Body of pancreas (tissue), 4 donors: ENCODE data around the gene PBX2. TPM values are rescaled to one million over a fixed set of nuclear protein-coding genes. Genes with fewer than 3 reads are reported as not detected.
"Not testable (repeated sequence)": the region's sequence is repeated elsewhere in the genome, so short reads cannot be mapped to it uniquely, and the experiment has no call there.

Experiments used
- ATAC-seq: fragments of 150-250 bp; one replicate; pipeline ENCODE4 v1.9.1; 2016
- DNase-seq, 4 donors: peaks; one replicate each; pipeline ENCODE4 v3.0.0-alpha.2; 2019
- H3K27ac ChIP-seq, 4 donors: fragments of 200-600 bp; sonication (generic); 1 replicate in 3 of 4; 2 replicates in 1 of 4; pipeline versions ENCODE4 v1.5.1 to v1.6.1; 2016 to 2019; ENCODE audit warnings: mild to moderate bottlenecking in 1 of 4, mixed read lengths in 1 of 4, moderate library complexity in 1 of 4
- H3K27me3 ChIP-seq, 2 donors: fragments of 200-600 bp; sonication (generic); one replicate each; pipeline ENCODE4 v1.6.0; 2016; ENCODE audit warnings: mild to moderate bottlenecking in 1 of 2
- H3K36me3 ChIP-seq, 2 donors: fragments of 200-600 bp; sonication (generic); replicated peaks in 1 of 2; 2 replicates each; pipeline ENCODE4 v1.5.1; 2016; ENCODE audit warnings: low read depth in 2 of 2; ENCODE audit not compliant: insufficient read depth in 1 of 2
- H3K4me1 ChIP-seq: fragments of 200-600 bp; sonication (generic); one replicate; pipeline ENCODE4 v1.6.0; 2016
- H3K4me3 ChIP-seq, 2 donors: fragments of 200-600 bp; sonication (generic); 1 replicate in 1 of 2; 2 replicates in 1 of 2; pipeline ENCODE4 v1.5.1; 2016 to 2019
- H3K9me3 ChIP-seq, 3 donors: fragments of 200-600 bp; sonication (generic); 1 replicate in 2 of 3; 2 replicates in 1 of 3; pipeline ENCODE4 v1.5.1; 2016
- POLR2A ChIP-seq, 3 donors: fragments of 450-650 bp; IDR thresholded peaks; one replicate each; pipeline ENCODE4 v1.6.1; 2016; ENCODE audit warnings: antibody characterized with exemption in 3 of 3, mild to moderate bottlenecking in 2 of 3
- WGBS, 2 donors: methylation state at CpG; one replicate each; pipeline ENCODE4 v1.1.5; 2017; 5-methylcytosine and 5-hydroxymethylcytosine counted together
- intact Hi-C: fragments of 100-400 bp; cut with DNase I; formaldehyde crosslinking; loops from one replicate; pipeline ENCODE4 v1.15.1; 2023
- total RNA-seq, 2 donors: library from RNA; depleted of rRNA; stranded (reverse); fragments of >200 nt; gene quantifications; one replicate each; pipeline ENCODE4 v1.1.0, GENCODE V29; 2016
- TF ChIP-seq, protein P1 (sequence below), 7 experiments: fragments of 450-650 bp in 4 of 7; fragments of 200-600 bp in 3 of 7; sonication (generic) in 3 of 7; IDR thresholded peaks; one replicate each; pipeline ENCODE4 v1.5.1; 2016 to 2019; ENCODE audit warnings: antibody characterized with exemption in 7 of 7

PBX2 gene
- total RNA-seq, 2 donors from 2014 or later: 28.8 to 31.3 TPM

DNA sequence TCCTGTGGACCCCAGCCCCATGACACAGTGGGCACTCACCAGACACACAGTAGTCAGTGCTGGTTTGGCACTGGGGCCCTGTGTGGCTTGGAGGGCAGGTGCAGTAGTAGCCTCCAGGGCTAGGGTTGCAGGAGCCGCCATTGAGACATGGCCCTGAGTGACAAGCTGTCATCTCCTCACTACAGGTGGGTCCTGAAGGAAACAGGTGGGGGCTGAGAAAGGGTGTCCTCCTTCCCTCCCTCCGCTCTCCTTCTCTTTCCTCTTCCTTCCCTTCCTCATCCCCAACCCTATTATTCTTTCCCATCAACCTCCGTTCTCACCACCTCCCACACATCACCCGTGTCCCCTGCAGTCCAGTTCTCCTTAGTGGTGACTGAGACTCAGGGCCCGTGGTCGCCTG lies 23.6 kb upstream of the PBX2 start:
- Histone ChIP-seq H3K27me3 (no peaks in the 10 kb centered on the region), H3K36me3 (no peaks in the 10 kb centered on the region), H3K4me3 (no peak overlapping the region), H3K27ac (no peak overlapping the region), H3K9me3 (no peaks in the 10 kb centered on the region), H3K4me1 (no peaks in the 10 kb centered on the region)
- 78 to 80% methylated on average over 6 of the region's 6 CpGs for WGBS, 2 donors
- no peak for DNase-seq
- TF ChIP-seq POLR2A (IDR thresholded peaks at IDR 0.05): no peak
- TF ChIP-seq, protein P1, sequence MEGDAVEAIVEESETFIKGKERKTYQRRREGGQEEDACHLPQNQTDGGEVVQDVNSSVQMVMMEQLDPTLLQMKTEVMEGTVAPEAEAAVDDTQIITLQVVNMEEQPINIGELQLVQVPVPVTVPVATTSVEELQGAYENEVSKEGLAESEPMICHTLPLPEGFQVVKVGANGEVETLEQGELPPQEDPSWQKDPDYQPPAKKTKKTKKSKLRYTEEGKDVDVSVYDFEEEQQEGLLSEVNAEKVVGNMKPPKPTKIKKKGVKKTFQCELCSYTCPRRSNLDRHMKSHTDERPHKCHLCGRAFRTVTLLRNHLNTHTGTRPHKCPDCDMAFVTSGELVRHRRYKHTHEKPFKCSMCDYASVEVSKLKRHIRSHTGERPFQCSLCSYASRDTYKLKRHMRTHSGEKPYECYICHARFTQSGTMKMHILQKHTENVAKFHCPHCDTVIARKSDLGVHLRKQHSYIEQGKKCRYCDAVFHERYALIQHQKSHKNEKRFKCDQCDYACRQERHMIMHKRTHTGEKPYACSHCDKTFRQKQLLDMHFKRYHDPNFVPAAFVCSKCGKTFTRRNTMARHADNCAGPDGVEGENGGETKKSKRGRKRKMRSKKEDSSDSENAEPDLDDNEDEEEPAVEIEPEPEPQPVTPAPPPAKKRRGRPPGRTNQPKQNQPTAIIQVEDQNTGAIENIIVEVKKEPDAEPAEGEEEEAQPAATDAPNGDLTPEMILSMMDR (IDR thresholded peaks at IDR 0.05): no peak
- intact Hi-C loops: no loop called here
- ATAC-seq: no peak

DNA sequence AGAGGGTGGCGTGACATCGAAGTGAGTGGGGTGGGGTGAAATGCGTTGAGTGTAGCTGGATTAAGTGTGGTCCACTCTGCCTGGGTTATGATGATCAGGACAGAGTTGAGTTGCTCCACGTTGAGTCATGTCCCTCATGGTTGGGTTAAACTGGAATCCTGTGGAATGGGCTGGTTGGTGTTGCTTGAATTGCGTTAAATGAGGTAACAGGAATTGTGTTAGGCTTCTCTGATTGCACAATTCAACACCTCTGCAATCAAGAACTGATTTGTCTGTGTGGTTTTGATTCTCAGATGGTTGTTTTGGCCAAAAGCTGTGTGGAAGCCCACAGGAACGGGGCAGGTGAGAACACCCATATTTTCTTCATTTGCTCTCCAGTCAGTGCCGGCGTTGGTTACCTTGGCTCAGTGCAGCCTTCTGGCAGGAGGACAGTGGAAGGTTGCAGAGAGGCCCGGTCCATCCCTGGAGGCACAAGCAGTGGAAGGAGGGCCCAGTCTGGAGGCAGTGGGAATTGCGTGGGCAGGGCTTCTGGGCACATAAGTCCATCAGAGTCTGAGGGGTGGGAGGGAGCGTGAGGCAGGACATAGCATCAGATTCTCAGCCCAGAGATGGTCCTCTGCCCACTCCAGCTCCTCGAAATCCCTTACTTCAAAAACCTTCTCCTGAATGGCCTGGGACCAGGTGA lies 22.2 kb upstream of the PBX2 start:
- no peaks in the 10 kb centered on the region for H3K36me3 ChIP-seq

DNA sequence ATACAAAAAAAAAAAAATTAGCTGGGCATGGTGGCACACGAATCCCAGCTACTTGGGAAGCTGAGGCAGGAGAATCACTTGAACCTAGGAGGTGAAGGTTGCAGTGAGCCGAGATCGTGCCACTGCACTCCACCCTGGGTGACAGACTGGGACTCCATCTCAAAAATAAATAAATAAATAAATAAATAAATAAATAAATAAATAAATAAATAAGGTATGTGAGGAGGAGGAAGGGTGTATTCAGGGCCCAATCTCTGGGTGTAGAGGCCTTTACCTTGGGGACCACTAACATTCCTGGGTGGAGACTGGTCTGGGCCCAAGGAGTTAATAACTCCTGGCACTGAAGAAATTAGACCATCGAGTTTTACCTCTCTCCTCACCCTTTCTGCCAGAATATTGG lies 21.4 kb upstream of the PBX2 start:
- DNase-seq, H3K27me3 ChIP-seq, H3K27ac ChIP-seq, ATAC-seq, H3K4me3 ChIP-seq, H3K9me3 ChIP-seq, intact Hi-C loops, H3K36me3 ChIP-seq, H3K4me1 ChIP-seq: not testable (repeated sequence)
- 83 to 85% methylated on average over 4 of the region's 4 CpGs for WGBS, 2 donors

More for the DNA sequence above, 22.2 kb upstream of the PBX2 start:
- no peak overlapping the region for H3K27ac ChIP-seq
- no peaks in the 10 kb centered on the region for H3K9me3 ChIP-seq
- no peak overlapping the region for H3K4me3 ChIP-seq
- intact Hi-C loops: no loop called here
- DNase-seq: no peak
- H3K4me1 ChIP-seq: no peaks in the 10 kb centered on the region
- WGBS, 2 donors: 73 to 78% methylated on average over 7 to 12 of the region's 12 CpGs
- no peak for TF ChIP-seq POLR2A (IDR thresholded peaks at IDR 0.05)
- TF ChIP-seq, protein P1 (IDR thresholded peaks at IDR 0.05): no peak
- H3K27me3 ChIP-seq: no peaks in the 10 kb centered on the region
- no peak for ATAC-seq

DNA sequence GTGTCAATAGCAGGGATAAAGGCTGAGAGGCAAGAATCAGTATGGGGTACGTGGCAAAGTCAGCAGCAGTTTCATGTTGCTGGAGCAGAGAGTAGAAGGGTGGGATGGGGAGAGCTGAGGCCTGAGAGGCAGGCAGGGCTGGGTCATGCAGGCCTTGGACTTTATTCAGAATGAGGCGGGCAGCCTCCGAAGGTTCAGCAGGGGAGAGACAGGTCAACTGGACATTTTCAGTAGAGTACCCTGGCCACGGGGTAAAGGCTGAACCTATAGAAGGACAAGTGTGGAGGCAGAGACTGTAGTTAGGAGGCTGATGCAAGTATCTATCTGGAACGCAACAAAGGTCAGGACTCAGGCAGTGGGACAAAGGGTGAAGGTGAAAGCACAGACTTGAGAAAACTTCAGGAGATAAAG lies 20.2 kb upstream of the PBX2 start:
- H3K36me3 ChIP-seq: no peaks in the 10 kb centered on the region
- ATAC-seq: no peak
- no peak overlapping the region for H3K27ac ChIP-seq
- intact Hi-C loops: no loop called here
- 70 to 77% methylated on average over 5 of the region's 5 CpGs for WGBS, 2 donors
- TF ChIP-seq, protein P1 (IDR thresholded peaks at IDR 0.05): no peak
- no peak for TF ChIP-seq POLR2A (IDR thresholded peaks at IDR 0.05)
- no peak for DNase-seq
- no peaks in the 10 kb centered on the region for H3K27me3 ChIP-seq
- no peaks in the 10 kb centered on the region for H3K4me1 ChIP-seq
- H3K4me3 ChIP-seq: no peak overlapping the region
- H3K9me3 ChIP-seq: no peaks in the 10 kb centered on the region

DNA sequence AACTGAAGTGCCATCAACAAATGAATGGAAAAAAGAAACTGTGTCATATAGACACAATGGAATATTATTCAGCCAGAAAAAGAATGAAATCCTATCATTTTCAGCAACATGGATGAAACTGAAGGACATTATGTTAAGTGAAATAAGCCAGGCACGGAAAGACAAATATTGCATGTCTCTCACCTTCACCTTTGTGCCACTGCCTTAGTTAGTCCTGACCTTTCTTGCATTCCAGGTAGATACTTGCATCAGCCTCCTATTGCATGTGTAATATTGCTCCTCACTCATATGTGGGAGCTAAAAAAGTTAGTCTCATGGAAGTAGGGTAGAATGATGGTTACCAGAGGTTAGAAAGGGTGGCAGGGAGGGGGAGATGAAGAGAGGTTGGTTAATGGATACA lies 19.0 kb upstream of the PBX2 start:
- intact Hi-C loops: no loop called here
- no peak for ATAC-seq
- Histone ChIP-seq H3K9me3 (no peaks in the 10 kb centered on the region), H3K27ac (no peak overlapping the region), H3K36me3 (no peaks in the 10 kb centered on the region), H3K27me3 (no peaks in the 10 kb centered on the region), H3K4me1 (no peaks in the 10 kb centered on the region), H3K4me3 (no peak overlapping the region)
- WGBS, 2 donors: 56 to 66% methylated on average over 1 of the region's 1 CpG
- DNase-seq: no peak
- TF ChIP-seq, protein P1 (IDR thresholded peaks at IDR 0.05): no peak
- no peak for TF ChIP-seq POLR2A (IDR thresholded peaks at IDR 0.05)
